SHP77 treated with DMSO at 0.1 percent for 48 hours (cell line): Measurements from ENCODE around the gene MOB4.
A peak's percentile ranks its signal among the peaks of the same experiment; 100 is the strongest.
"Not testable (repeated sequence)": the region's sequence is repeated elsewhere in the genome, so short reads cannot be mapped to it uniquely, and the experiment has no call there.

Source experiments
- DNase-seq: peaks from one replicate; lab custom pipeline; 2025; lab: John Stamatoyannopoulos, UW

The MOB4 gene

GRCh38 chr2:197514754-197515153, 1.1 kb upstream of the MOB4 start:
- peak; percentile 5 for DNase-seq

GRCh38 chr2:197515315-197515738, 539 bp upstream of the MOB4 start:
- DNase-seq, result no peak

GRCh38 chr2:197516393-197516761, 511 bp downstream of the MOB4 start:
- DNase-seq, result no peak

- DNase-seq, result no peak
Measured at GRCh38 chr2:197517150-197517549, 1.3 kb downstream of the MOB4 start.

- DNase-seq, result no peak
Measured at GRCh38 chr2:197538412-197538811, 22.5 kb downstream of the MOB4 start.

GRCh38 chr2:197539734-197540133, 23.9 kb downstream of the MOB4 start:
- DNase-seq, result no peak

GRCh38 chr2:197543206-197543605, 27.3 kb downstream of the MOB4 start:
- no peak for DNase-seq

GRCh38 chr2:197547163-197547900, 31.5 kb downstream of the MOB4 start:
- no peak for DNase-seq

- DNase-seq, result no peak
Measured at GRCh38 chr2:197548582-197548981, 32.7 kb downstream of the MOB4 start.

GRCh38 chr2:197551260-197551659, 35.4 kb downstream of the MOB4 start:
- not testable (repeated sequence) for DNase-seq

GRCh38 chr2:197555467-197555866, 39.6 kb downstream of the MOB4 start:
- DNase-seq, result no peak

- no peak for DNase-seq
Measured at GRCh38 chr2:197556456-197556855, 40.6 kb downstream of the MOB4 start.

- DNase-seq, result no peak
Measured at GRCh38 chr2:197558393-197558792, 42.5 kb downstream of the MOB4 start.

- no peak for DNase-seq
Measured at GRCh38 chr2:197559681-197560080, 43.8 kb downstream of the MOB4 start.

GRCh38 chr2:197560146-197560665, 44.3 kb downstream of the MOB4 start:
- no peak for DNase-seq

GRCh38 chr2:197571627-197572271, 55.9 kb downstream of the MOB4 start:
- no peak for DNase-seq

- DNase-seq, result no peak
Measured at GRCh38 chr2:197573608-197574007, 57.7 kb downstream of the MOB4 start.

- no peak for DNase-seq
Measured at GRCh38 chr2:197575987-197576386, 60.1 kb downstream of the MOB4 start.

- DNase-seq, result no peak
Measured at GRCh38 chr2:197576631-197577030, 60.8 kb downstream of the MOB4 start.

- DNase-seq, result no peak
Measured at GRCh38 chr2:197577446-197577845, 61.6 kb downstream of the MOB4 start.

GRCh38 chr2:197578294-197578693, 62.4 kb downstream of the MOB4 start:
- not testable (repeated sequence) for DNase-seq

- not testable (repeated sequence) for DNase-seq
Measured at GRCh38 chr2:197580166-197580565, 64.3 kb downstream of the MOB4 start.

GRCh38 chr2:197587255-197587654, 71.4 kb downstream of the MOB4 start:
- not testable (repeated sequence) for DNase-seq
